ENCODE results near the gene CEP128.

DNA sequence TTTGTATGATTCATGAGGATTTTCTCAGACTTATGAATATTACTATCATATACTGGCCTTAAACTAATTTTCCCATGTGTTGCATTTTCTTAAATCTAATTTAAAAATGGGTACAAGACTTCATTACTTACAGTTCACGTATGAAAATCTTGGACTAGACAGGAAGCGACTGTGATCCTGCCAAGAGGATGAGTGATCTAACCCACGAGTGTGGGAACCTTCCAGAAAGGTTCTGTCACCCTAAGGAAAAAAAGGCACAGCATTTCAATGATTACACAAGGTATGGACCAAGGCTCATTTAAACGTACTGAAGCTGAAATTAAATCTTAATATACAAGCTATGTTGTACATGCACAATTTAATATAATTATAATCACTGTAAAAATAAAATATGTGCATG, 436.8 kb downstream of the CEP128 start:
- TF ChIP-seq, protein P1, sequence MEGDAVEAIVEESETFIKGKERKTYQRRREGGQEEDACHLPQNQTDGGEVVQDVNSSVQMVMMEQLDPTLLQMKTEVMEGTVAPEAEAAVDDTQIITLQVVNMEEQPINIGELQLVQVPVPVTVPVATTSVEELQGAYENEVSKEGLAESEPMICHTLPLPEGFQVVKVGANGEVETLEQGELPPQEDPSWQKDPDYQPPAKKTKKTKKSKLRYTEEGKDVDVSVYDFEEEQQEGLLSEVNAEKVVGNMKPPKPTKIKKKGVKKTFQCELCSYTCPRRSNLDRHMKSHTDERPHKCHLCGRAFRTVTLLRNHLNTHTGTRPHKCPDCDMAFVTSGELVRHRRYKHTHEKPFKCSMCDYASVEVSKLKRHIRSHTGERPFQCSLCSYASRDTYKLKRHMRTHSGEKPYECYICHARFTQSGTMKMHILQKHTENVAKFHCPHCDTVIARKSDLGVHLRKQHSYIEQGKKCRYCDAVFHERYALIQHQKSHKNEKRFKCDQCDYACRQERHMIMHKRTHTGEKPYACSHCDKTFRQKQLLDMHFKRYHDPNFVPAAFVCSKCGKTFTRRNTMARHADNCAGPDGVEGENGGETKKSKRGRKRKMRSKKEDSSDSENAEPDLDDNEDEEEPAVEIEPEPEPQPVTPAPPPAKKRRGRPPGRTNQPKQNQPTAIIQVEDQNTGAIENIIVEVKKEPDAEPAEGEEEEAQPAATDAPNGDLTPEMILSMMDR (IDR thresholded peaks at IDR 0.05) = no peak
- TF ChIP-seq, protein P2, sequence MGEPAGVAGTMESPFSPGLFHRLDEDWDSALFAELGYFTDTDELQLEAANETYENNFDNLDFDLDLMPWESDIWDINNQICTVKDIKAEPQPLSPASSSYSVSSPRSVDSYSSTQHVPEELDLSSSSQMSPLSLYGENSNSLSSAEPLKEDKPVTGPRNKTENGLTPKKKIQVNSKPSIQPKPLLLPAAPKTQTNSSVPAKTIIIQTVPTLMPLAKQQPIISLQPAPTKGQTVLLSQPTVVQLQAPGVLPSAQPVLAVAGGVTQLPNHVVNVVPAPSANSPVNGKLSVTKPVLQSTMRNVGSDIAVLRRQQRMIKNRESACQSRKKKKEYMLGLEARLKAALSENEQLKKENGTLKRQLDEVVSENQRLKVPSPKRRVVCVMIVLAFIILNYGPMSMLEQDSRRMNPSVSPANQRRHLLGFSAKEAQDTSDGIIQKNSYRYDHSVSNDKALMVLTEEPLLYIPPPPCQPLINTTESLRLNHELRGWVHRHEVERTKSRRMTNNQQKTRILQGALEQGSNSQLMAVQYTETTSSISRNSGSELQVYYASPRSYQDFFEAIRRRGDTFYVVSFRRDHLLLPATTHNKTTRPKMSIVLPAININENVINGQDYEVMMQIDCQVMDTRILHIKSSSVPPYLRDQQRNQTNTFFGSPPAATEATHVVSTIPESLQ (CRISPR knock-in tag; IDR thresholded peaks at IDR 0.05) = no peak
- TF ChIP-seq ZNF317 (CRISPR knock-in tag; IDR thresholded peaks at IDR 0.05; ENCODE audit: borderline replicate concordance, low read depth) = no peak
- TF ChIP-seq, protein P3, sequence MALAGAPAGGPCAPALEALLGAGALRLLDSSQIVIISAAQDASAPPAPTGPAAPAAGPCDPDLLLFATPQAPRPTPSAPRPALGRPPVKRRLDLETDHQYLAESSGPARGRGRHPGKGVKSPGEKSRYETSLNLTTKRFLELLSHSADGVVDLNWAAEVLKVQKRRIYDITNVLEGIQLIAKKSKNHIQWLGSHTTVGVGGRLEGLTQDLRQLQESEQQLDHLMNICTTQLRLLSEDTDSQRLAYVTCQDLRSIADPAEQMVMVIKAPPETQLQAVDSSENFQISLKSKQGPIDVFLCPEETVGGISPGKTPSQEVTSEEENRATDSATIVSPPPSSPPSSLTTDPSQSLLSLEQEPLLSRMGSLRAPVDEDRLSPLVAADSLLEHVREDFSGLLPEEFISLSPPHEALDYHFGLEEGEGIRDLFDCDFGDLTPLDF (CRISPR knock-in tag; IDR thresholded peaks at IDR 0.05) = no peak

Data from WTC11 (cell line).